Fibroblast of lung (primary cell): Measurements from ENCODE around the gene FSIP1.

ENCODE experiments used
- EZH2 ChIP-seq: IDR thresholded peaks from 2 replicates; pipeline ENCODE4 v1.5.1; 2012; ENCODE audit warnings: low read length, control low read depth, mild to moderate bottlenecking; ENCODE audit errors: missing control alignments
- TF ChIP-seq, protein P1 (sequence below), 2 donors: IDR thresholded peaks in 1 of 2; conservative IDR thresholded peaks in 1 of 2; 1 replicate in 1 of 2; 2 replicates in 1 of 2; pipeline ENCODE4 v1.5.1; 2011 to 2012; ENCODE audit warnings: low read length in 2 of 2, control low read depth in 1 of 2, inconsistent platforms in 1 of 2, low read depth in 1 of 2, mild to moderate bottlenecking in 1 of 2

DNA sequence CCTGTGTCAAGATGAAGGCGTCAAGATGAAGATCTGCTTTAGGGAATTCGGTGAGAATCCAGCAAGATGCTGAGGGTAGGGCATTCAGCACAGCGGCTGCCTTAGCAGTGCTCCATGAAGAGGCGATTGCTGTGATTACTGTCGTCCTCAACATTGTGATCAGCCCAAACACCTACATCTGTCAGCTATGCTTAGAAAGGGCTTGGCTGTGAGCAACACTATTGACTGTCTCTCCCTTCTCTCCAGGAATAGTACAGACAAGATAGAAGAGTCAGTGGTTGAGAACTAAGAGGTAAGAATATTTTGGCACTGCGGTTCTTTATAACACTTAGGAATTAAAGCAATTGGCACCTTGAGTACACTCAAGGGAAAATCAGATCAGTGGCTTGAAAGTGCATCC is 110.5 kb downstream of the FSIP1 start:
- no peak for TF ChIP-seq EZH2
- TF ChIP-seq, protein P1, sequence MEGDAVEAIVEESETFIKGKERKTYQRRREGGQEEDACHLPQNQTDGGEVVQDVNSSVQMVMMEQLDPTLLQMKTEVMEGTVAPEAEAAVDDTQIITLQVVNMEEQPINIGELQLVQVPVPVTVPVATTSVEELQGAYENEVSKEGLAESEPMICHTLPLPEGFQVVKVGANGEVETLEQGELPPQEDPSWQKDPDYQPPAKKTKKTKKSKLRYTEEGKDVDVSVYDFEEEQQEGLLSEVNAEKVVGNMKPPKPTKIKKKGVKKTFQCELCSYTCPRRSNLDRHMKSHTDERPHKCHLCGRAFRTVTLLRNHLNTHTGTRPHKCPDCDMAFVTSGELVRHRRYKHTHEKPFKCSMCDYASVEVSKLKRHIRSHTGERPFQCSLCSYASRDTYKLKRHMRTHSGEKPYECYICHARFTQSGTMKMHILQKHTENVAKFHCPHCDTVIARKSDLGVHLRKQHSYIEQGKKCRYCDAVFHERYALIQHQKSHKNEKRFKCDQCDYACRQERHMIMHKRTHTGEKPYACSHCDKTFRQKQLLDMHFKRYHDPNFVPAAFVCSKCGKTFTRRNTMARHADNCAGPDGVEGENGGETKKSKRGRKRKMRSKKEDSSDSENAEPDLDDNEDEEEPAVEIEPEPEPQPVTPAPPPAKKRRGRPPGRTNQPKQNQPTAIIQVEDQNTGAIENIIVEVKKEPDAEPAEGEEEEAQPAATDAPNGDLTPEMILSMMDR (conservative IDR thresholded peaks at IDR 0.05 in 1 of 2, IDR thresholded peaks at IDR 0.05 in 1 of 2; ENCODE audit: low read depth in 1 of 2, low read length in 2 of 2), result no peak
